Epidermal melanocyte (primary cell): ENCODE measurements around the gene SREBF1.

ENCODE experiments used
- DNase-seq: peaks from one replicate; pipeline ENCODE4 v3.0.0; 2011; ENCODE audit warnings: low spot score; ENCODE audit not compliant: insufficient read length

Gene SREBF1

DNA sequence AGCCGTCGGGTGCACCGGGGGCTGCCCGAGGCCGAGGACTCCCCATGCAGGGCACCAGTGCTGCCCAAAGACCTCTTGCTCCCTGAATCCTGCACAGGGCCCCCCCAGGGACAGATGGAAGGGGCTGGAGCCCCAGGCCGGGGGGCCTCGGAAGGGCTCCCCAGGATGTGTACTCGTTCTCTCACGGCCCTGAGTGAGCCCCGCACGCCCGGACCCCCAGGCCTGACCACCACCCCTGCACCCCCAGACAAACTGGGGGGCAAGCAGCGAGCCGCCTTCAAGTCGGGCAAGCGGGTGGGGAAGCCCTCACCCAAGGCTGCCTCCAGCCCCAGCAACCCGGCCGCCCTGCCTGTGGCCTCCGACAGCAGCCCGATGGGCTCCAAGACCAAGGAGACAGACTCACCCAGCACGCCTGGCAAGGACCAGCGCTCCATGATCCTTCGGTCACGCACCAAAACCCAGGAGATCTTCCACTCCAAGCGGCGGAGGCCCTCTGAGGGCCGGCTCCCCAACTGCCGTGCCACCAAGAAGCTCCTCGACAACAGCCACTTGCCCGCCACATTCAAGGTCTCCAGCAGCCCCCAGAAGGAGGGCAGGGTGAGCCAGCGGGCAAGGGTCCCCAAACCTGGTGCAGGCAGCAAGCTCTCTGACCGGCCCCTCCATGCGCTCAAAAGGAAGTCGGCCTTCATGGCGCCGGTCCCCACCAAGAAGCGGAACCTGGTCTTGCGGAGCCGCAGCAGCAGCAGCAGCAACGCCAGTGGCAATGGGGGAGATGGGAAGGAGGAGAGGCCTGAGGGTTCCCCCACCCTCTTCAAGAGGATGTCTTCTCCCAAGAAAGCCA is 40.6 kb downstream of the SREBF1 start:
- DNase-seq, result no peak

GRCh38 chr17:17795296-17795695 is 41.5 kb downstream of the SREBF1 start:
- DNase-seq, result no peak

DNA sequence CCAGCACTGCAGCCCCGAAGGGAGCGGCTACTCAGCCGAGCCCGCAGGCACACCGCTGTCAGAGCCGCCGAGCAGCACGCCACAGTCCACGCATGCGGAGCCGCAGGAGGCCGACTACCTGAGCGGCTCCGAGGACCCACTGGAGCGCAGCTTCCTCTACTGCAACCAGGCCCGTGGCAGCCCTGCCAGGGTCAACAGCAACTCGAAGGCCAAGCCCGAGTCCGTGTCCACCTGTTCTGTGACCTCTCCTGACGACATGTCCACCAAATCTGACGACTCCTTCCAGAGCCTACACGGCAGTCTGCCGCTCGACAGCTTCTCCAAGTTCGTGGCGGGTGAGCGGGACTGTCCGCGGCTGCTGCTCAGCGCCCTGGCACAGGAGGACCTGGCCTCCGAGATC is 42.4 kb downstream of the SREBF1 start:
- DNase-seq, result no peak

- DNase-seq, result no peak
Observed at GRCh38 chr17:17793378-17794214, 43.2 kb downstream of the SREBF1 start.

DNA sequence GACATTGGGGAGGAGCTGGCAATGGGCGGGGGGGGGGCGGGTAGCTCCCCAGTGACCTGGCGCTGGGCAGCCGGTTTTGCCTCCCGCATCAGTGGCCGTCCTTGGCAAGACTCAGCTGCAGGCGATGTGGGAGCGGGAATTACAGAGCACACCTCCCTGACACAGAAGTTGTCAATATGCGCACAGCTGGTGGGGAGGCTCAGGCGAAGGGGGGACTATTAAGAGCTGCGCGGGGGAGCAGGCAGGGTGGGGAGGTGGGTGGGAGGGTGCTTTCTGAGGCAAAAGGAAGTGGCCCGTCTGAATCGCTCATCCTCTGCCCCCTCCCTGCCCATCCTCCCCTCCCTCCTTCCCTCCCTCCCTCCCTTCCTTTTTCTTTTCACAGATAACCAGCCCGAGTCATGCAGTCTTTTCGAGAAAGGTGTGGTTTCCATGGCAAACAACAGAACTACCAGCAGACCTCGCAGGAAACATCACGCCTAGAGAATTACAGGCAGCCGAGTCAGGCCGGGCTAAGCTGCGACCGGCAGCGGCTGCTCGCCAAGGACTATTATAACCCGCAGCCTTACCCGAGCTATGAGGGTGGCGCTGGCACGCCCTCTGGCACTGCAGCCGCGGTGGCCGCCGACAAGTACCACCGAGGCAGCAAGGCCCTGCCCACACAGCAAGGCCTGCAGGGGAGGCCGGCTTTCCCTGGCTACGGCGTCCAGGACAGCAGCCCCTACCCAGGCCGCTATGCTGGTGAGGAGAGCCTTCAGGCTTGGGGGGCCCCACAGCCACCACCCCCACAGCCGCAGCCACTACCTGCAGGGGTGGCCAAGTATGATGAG is 44.0 kb downstream of the SREBF1 start:
- DNase-seq, result no peak

DNA sequence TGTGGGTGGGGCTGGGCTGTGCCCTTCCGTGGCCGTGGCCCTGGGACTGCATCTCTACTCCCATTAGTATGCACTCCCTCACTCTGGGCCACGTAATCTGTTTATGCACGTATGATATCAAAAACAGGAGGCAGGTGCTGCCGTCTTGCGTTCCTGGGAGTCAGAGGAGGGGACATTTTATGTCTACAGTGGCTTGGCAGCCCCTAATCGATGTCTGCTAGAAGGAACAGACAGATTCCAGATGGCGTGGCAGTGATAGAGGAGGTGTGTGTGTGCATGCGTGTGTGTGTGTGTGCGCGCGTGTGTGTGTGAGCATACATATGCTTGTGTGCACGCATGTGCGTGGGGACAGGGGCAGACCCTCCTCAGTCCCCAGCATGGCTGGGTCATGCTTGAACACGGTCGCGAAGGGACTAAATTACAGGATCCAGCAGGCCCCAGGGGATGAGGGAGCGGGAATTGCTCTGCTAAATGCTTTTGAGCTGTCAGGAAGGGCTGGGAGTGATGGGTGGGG is 44.7 kb downstream of the SREBF1 start:
- DNase-seq, result no peak

DNA sequence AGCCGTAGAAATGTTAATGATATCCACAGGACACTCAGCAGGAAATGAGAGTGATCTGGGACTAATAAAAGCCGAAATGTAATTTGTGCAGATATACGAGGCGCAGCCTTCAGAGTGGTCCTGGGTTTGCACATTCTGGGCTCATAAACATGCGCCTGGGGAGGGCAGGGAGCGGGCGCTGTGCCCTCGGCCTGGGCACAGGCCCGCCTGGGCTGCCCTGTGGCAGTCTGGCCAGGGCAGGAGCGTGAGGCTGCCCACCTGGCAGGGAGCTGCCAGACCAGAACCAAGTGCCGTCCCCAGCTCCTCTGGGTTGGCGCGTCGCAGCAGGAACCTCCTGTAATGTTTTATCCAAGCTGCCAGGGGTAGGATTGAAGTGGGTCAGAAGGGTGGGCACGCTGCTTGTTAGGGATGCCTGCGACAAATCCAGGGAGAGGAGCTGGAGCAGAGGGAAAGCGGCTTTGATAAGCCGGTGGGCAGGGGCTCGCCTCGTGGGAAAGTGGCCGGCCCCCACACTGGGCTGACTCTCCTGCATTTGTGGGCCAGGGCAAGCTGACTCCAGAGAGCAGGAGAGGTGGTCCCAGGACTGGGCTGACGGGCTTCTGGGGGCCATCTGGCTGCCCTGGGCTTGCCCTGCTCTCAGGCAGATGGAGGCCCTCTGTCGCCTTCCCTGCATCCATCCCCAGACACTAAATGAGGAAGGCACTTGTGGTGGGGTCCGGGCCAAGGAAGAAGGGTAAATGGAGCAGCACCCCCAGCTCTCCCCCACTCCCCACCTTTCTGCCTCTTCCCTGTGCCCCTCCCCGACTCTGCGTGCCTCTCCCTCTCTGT is 45.9 kb downstream of the SREBF1 start:
- no peak for DNase-seq

- no peak for DNase-seq
Observed at GRCh38 chr17:17789828-17790636, 46.8 kb downstream of the SREBF1 start.

GRCh38 chr17:17789410-17789809 is 47.4 kb downstream of the SREBF1 start:
- no peak for DNase-seq

- no peak for DNase-seq
Observed at GRCh38 chr17:17788967-17789366, 47.8 kb downstream of the SREBF1 start.

DNA sequence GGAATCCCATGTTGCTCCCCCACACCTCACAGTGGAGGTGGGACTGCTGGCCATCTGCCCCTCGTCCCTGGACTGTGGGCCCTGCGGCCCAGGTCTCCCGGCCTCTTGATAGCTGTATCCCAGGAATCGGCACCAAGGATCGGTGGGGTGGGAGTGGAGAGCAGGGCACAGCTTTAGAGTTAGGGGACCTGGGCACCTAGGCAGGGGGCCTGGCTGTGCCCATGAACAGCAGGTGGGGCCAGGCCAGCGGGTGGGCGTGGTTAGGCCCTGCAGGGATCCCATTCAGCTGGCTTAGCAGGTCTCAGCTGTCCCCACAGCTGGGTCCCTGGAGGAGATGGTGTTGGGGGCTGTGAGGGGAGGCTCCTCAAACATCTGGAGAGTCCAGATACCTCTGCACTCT is 49.2 kb downstream of the SREBF1 start:
- DNase-seq, result no peak

DNA sequence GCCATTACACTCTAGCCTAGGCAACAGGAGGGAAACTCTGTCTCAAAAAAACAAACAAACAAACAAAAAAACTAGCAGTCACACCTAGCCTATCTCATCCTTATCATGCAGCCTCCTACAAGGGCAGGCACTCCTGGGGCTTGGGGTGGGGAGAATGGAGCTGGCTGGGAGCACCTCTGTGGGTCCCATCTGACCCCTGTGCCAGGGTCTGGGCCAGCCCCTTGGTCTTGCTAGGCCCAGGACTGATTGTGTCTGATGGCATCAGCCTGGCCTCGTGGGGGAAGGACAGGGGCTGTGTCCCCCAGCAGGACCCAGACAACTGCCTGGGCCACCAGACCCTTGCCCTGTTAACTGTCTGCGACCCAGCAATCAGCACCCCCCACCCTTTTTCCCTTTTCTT is 49.8 kb downstream of the SREBF1 start:
- no peak for DNase-seq

DNA sequence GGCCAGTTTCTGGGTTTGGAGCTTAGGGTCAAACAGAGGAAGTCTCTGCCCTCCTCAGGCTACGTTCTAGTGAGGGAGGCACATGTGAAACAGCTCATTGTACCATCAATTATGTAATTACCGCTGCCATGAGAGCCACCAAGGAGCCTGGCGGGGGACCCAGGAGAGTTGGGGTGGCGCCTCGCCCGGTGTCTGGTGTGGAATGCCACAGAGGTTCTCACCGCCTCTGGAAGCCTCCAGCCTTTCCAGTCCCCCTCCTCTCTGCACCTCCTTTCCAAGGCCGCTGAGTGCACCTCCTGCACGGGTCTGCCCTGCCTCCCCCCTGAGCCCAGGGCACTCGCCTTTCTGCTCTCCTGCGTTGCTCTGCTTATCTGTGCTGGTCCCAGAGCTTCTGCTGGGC is 51.4 kb downstream of the SREBF1 start:
- no peak for DNase-seq

DNA sequence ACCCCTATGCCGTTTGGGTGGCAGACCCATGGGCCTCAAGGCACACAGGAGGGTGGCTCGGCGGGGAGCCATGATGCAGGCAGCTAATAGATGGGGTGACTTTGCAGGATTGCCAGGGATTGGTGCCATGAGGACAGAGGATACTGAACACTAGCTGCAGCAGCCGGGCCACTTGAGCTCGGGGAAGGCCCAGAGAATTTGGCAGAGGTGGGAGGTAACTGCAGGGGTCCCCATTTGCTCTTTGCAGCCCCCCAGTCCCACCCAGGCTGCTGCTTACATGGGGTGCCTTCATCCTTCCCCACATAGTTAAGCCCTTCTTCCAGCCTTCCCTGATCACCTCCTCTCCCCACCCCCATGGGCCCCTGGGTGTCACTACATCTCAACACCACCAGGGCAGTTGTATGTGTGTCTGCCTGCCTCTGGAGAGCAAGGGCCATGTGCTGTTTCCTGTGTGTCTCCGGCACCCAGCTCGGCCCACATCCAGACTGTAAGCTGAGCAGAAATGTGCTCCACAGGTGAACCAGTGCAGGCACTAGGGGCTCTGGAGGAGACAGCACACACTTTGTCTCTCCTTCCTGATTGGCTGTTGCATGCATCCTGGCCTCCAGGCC is 52.0 kb downstream of the SREBF1 start:
- no peak for DNase-seq

DNA sequence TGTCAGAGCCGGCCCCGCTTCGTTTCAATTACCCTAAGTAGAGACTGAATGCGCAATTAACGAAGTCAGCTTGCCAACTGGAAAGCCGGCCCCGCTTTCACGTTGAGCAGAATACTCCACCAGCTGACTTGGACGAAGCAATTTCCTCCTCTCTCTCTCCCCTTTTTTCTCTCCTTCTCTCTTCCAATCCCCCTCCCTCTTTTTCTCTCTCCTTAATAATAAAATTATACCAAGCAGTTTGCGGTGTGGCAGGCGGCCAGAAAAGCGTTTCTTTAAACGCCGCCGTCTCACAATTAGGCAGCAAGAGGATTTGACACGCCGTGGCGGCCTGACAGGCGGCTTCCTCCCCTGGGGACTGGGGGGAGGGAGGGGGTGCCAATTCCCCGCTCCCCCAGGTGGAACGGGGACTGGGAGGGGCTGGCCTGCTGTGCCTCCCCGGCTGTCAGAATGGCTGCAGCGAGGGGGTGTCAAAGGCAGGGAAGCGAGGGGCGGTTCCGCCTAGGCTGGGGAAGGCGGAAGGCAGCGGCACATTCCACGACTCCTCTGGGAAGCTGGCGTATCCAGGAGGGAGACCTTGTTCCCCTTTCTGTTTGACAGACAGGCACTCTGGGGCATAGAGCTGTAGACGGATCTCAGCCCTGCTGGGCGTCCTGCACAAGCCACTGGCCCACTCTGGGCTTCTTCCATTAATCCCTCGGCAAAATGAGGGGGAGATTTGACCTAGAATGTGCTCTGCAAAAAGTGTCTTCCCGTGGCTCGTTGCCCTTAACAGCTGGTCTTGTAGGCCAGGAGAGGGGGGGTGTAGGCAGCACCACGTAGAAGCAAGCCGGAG is 52.7 kb downstream of the SREBF1 start:
- DNase-seq, result no peak

GRCh38 chr17:17783116-17783824 is 53.5 kb downstream of the SREBF1 start:
- no peak for DNase-seq

DNA sequence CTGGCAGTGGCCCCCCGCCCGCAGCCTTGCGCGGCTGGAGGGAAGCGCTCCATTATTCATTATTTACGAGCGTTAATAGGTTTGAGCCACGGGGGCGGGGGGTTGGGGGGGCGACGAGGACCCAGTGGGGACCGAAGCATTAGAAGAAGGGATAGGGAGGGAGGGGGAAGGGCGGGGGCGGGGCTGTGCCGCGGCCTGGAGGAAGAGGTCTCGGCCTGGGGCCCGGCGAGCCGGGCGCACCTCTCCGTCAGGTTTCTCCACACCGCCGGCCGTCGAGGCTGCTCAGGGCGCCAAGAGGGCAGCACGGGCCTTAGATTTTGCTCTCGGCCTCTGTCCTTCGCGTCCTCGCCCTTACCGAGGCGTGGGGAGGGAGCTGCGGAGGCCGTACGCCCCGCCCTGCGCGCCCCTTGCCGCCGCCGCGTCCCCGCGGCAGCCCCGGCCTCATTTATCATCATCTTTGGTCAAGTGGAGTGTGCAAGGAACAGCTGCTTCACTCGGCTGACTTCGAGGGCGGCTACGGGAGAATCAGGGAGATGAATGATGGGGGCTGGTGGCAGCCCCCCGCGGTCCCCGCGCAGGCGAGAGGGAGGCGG is 54.2 kb downstream of the SREBF1 start:
- DNase-seq, result no peak
